Measurements from ENCODE around the gene TPST1. TPM values are rescaled to one million over a fixed set of nuclear protein-coding genes. Genes with fewer than 3 reads are reported as not detected.

The TPST1 gene
- total and polyA plus RNA-seq, 12 donors = 2.0 to 7.3 (median 4.7) TPM

GRCh38 chr7:66283003-66283920 lies 78.1 kb downstream of the TPST1 start:
- 90 to 97% methylated on average over 5 of the region's 5 CpGs for WGBS, 2 donors
- Histone ChIP-seq H3K4me1 (peaks cover 0 to 39% (median 17%) of the 10 kb centered on the region in 9 donors), H3K9me3 (no peaks in the 10 kb centered on the region), H3K36me3 (no peaks in the 10 kb centered on the region), H3K27me3 (no peaks in the 10 kb centered on the region), H3K4me3 (no peak overlapping the region), H3K27ac (peak overlapping the region in 1 of 10 donors; percentile 66)
- DNase-seq = no peak
- ATAC-seq = peak in 1 of 8 donors; percentile 79
- intact Hi-C loops (cut with DNase I) = no loop called here
- TF ChIP-seq, protein P1, sequence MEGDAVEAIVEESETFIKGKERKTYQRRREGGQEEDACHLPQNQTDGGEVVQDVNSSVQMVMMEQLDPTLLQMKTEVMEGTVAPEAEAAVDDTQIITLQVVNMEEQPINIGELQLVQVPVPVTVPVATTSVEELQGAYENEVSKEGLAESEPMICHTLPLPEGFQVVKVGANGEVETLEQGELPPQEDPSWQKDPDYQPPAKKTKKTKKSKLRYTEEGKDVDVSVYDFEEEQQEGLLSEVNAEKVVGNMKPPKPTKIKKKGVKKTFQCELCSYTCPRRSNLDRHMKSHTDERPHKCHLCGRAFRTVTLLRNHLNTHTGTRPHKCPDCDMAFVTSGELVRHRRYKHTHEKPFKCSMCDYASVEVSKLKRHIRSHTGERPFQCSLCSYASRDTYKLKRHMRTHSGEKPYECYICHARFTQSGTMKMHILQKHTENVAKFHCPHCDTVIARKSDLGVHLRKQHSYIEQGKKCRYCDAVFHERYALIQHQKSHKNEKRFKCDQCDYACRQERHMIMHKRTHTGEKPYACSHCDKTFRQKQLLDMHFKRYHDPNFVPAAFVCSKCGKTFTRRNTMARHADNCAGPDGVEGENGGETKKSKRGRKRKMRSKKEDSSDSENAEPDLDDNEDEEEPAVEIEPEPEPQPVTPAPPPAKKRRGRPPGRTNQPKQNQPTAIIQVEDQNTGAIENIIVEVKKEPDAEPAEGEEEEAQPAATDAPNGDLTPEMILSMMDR (IDR thresholded peaks at IDR 0.05) = no peak

DNA sequence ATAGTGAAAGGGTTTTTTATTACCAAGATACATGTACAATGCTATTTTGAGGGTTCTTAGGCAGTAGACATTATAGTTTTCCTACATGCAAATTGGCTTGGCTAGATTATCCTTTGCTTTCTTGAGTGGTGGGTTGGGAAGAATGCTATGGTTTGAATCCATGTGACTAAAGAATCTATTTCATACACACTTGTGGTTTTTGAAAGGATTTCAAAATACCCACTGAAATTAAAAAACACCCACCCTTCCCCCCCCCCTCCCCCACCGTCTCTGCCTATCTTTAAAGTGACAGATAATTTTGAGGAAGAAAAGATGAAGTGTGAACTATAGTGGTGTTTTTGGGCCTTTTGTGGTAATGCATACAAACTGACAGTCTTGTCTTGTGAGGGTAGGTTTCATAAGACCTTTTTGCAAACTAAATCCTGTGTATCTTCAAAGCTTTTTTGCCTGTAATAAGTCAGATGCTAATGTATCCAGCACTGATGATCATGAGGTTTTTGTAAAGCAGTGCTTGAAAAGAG lies 90.9 kb downstream of the TPST1 start:
- peaks cover 0 to 32% (median 12%) of the 10 kb centered on the region in 11 donors for H3K9me3 ChIP-seq
- no peaks in the 10 kb centered on the region for H3K36me3 ChIP-seq
- ATAC-seq (no peak), DNase-seq (no peak)
- H3K4me3 ChIP-seq = no peak overlapping the region
- TF ChIP-seq, protein P1 (IDR thresholded peaks at IDR 0.05) = no peak
- intact Hi-C loops (cut with DNase I) = no loop called here
- WGBS, 2 donors = 67 to 94% methylated on average over 1 of the region's 1 CpG
- peak overlapping the region in 1 of 10 donors; percentile 57 for H3K27ac ChIP-seq
- H3K4me1 ChIP-seq = peaks cover 0 to 24% (median 0%) of the 10 kb centered on the region in 9 donors
- no peaks in the 10 kb centered on the region for H3K27me3 ChIP-seq

- H3K4me3 ChIP-seq = no peak overlapping the region
- peak overlapping the region in 1 of 10 donors; percentile 67 for H3K27ac ChIP-seq
- intact Hi-C loops (cut with DNase I) = no loop called here
- TF ChIP-seq, protein P1 (IDR thresholded peaks at IDR 0.05) = no peak
- no peak for ATAC-seq
- no peaks in the 10 kb centered on the region for H3K27me3 ChIP-seq
- H3K4me1 ChIP-seq = peaks cover 0 to 24% (median 0%) of the 10 kb centered on the region in 9 donors
- WGBS, 2 donors = 90 to 95% methylated on average over 3 of the region's 3 CpGs
- no peaks in the 10 kb centered on the region for H3K36me3 ChIP-seq
- peaks cover 0 to 32% (median 12%) of the 10 kb centered on the region in 11 donors for H3K9me3 ChIP-seq
- DNase-seq = no peak
These were observed 91.4 kb downstream of the TPST1 start for GRCh38 chr7:66296557-66296956.

DNA sequence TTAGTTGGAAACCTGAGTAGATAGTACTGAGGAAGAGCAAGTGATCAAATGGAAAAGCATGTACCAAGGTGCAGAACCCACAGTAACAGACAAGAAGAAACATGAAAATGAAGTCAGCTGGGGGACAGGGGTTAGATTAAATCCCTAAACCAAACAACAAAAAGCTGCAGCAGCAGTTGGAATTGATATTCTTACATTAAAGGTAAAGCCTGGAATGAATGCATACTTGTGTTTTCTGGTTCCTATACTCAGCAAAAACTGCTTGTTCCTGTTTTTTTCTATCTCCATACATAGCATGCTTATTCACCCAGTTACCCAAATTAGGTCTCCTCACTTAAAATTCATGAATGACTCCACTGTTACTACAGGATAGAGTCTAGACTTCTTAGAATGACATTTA lies 92.4 kb downstream of the TPST1 start:
- Histone ChIP-seq H3K4me3 (no peak overlapping the region), H3K27me3 (no peaks in the 10 kb centered on the region), H3K36me3 (no peaks in the 10 kb centered on the region), H3K27ac (peak overlapping the region in 1 of 10 donors; percentile 67), H3K4me1 (peaks cover 0 to 24% (median 0%) of the 10 kb centered on the region in 9 donors), H3K9me3 (peaks cover 0 to 32% (median 12%) of the 10 kb centered on the region in 11 donors)
- intact Hi-C loops (cut with DNase I) = no loop called here
- TF ChIP-seq, protein P1 (IDR thresholded peaks at IDR 0.05) = no peak
- ATAC-seq = no peak
- DNase-seq = no peak
